Measurements from ENCODE around the gene BFSP2.

Gene BFSP2

DNA sequence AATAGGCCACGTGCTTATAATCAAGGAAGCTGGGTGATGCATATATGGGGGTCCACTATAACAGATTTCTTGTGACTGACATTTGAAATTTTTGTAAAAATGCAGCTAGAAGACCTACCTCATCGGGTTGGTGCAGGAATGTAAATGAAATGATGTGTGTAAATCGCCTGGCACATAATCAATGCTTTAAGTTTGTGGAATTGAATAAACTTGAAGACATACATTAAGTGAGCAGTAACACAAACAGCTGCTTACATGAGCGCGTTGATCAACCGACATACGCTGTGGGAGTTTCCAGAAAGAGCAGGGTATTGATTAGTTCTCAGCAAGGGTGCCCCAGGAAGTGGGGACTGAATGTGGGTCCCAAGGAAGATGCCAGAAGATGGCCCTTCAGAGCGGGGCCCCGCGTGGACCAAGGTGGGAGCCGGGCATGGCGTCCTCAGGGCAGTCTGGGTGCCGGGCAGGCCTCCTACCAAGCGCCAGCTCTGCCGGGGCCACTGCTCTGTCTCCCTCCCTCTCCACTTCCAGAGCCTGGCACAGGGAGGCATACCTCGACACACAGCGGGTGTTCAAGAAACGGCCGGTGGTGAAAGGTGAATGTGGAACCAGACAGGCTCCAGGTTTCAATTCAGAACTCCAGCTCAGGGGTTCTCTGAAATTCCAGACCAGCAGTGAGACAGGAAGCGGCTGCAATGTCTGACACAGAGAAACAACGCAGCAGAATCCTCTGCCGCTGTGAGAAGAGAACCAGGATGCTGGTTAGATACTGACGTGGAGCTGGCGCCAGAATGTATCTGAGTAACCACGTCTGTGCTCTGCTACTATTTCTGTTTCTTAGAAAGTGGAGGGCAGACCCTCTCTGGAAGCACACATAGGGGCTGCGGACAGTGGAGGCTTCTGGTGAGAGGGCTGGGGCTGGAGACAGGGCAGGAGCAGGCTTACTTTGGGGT, 12.6 kb downstream of the BFSP2 start:
- Histone ChIP-seq H3K79me2 (ENCODE audit: insufficient read depth, low read length) (no peaks in the 10 kb centered on the region), H3K27ac (ENCODE audit: low read depth, low read length, poor library complexity, severe bottlenecking) (no peak overlapping the region), H4K20me1 (ENCODE audit: insufficient read depth, low read length) (no peaks in the 10 kb centered on the region), H3K4me3 (ENCODE audit: low read depth, low read length, poor library complexity, severe bottlenecking) (no peak overlapping the region), H3K9me3 (ENCODE audit: low read length) (no peaks in the 10 kb centered on the region), H3K4me1 (ENCODE audit: insufficient read depth, low read length, severe bottlenecking) (no peaks in the 10 kb centered on the region), H3K36me3 (ENCODE audit: insufficient read depth, low read length) (no peaks in the 10 kb centered on the region), H2AFZ (ENCODE audit: low read length) (no peak overlapping the region), H3F3A (ENCODE audit: insufficient read depth, low read length) (no peaks in the 10 kb centered on the region; the same call in 1 of the 2 replicates), H3K9ac (ENCODE audit: low read length) (no peak overlapping the region), H3K27me3 (ENCODE audit: insufficient read depth, low read length) (no peaks in the 10 kb centered on the region), H3K9me2 (ENCODE audit: low read depth, low read length) (no peaks in the 10 kb centered on the region), H3K4me2 (ENCODE audit: low read length) (no peak overlapping the region)
- TF ChIP-seq EZH2 (IDR thresholded peaks at IDR 0.05; ENCODE audit: borderline replicate concordance, low read length): no peak
- no peak for TF ChIP-seq CTCF (IDR thresholded peaks at IDR 0.05; ENCODE audit: low read length)

DNA sequence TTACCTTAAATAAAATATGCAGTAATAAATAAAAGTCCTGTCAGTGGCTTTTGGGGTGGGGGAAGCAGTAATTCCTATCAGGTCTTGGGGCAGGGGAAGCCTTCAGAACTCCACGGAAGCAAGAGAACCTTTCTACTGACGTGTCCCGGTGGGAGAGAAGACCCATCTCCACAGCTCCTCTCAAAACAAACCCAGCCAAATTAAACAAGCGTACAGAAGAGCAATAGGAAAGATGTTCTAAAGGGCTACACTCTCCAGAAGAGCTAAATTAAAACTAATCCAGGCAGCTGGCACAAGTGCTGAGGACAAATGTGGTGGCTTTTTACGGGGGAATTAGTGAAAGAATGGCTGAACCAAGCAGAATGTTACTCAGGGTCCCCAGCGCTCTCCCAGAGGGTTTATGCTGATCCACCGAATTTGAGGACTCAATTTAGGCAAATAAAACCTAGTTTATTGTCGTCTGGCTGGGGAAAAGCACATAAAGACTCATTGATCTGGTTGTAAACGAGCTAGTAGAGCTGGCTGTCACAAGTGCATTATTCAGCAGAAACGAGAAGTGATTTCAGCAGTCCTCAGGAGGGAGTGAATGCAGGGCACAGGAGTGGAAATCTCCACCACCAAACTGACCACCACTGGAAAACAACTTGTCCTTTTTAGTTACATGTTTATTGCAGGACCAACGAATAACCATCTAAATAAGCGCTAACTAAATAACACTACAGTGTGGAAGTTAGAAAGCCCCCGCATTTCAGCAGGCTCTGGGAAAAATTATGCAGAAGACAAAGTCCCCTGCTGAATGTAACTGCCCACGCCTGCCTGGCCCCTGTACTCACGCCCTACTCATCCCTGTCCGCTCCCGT, 13.5 kb downstream of the BFSP2 start:
- Histone ChIP-seq H3K27ac (ENCODE audit: low read depth, low read length, poor library complexity, severe bottlenecking) (peak overlapping the region; percentile 27), H4K20me1 (ENCODE audit: insufficient read depth, low read length) (no peaks in the 10 kb centered on the region), H3K9me3 (ENCODE audit: low read length) (no peaks in the 10 kb centered on the region), H3K27me3 (ENCODE audit: insufficient read depth, low read length) (no peaks in the 10 kb centered on the region), H3K4me3 (ENCODE audit: low read depth, low read length, poor library complexity, severe bottlenecking) (no peak overlapping the region), H3F3A (ENCODE audit: insufficient read depth, low read length) (no peaks in the 10 kb centered on the region; the same call in 1 of the 2 replicates), H3K79me2 (ENCODE audit: insufficient read depth, low read length) (no peaks in the 10 kb centered on the region), H3K9ac (ENCODE audit: low read length) (no peak overlapping the region), H3K4me1 (ENCODE audit: insufficient read depth, low read length, severe bottlenecking) (no peaks in the 10 kb centered on the region), H3K9me2 (ENCODE audit: low read depth, low read length) (no peaks in the 10 kb centered on the region), H2AFZ (ENCODE audit: low read length) (no peak overlapping the region), H3K36me3 (ENCODE audit: insufficient read depth, low read length) (no peaks in the 10 kb centered on the region), H3K4me2 (ENCODE audit: low read length) (no peak overlapping the region)
- TF ChIP-seq CTCF (IDR thresholded peaks at IDR 0.05; ENCODE audit: low read length): no peak
- TF ChIP-seq EZH2 (IDR thresholded peaks at IDR 0.05; ENCODE audit: borderline replicate concordance, low read length): no peak

DNA sequence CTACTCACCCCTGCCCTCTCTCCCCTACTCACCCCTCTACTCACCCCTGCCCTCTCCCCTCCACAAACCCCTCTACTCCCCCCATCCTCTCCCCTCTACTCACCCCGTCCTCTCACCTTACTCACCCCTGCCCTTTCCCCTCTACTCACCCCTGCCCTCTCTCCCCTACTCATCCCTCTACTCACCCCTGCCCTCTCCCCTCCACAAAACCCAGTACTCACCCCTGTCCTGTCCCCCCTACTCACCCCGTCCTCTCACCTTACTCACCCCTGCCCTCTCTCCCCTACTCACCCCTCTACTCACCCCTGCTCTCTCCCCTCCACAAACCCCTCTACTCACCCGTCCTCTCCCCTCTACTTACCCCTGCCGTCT, 14.2 kb downstream of the BFSP2 start:
- Histone ChIP-seq H3K4me1 (ENCODE audit: insufficient read depth, low read length, severe bottlenecking) (no peaks in the 10 kb centered on the region), H2AFZ (ENCODE audit: low read length) (no peak overlapping the region), H3K27me3 (ENCODE audit: insufficient read depth, low read length) (no peaks in the 10 kb centered on the region), H3K79me2 (ENCODE audit: insufficient read depth, low read length) (no peaks in the 10 kb centered on the region), H3K4me2 (ENCODE audit: low read length) (no peak overlapping the region), H3K9ac (ENCODE audit: low read length) (no peak overlapping the region), H3K36me3 (ENCODE audit: insufficient read depth, low read length) (no peaks in the 10 kb centered on the region), H3F3A (ENCODE audit: insufficient read depth, low read length) (no peaks in the 10 kb centered on the region; the same call in 1 of the 2 replicates), H3K9me3 (ENCODE audit: low read length) (no peaks in the 10 kb centered on the region), H3K4me3 (ENCODE audit: low read depth, low read length, poor library complexity, severe bottlenecking) (no peak overlapping the region), H3K9me2 (ENCODE audit: low read depth, low read length) (no peaks in the 10 kb centered on the region), H4K20me1 (ENCODE audit: insufficient read depth, low read length) (no peaks in the 10 kb centered on the region), H3K27ac (ENCODE audit: low read depth, low read length, poor library complexity, severe bottlenecking) (no peak overlapping the region)
- no peak for TF ChIP-seq CTCF (IDR thresholded peaks at IDR 0.05; ENCODE audit: low read length)
- no peak for TF ChIP-seq EZH2 (IDR thresholded peaks at IDR 0.05; ENCODE audit: borderline replicate concordance, low read length)
